Measurements from ENCODE around the gene MTMR11. TPM values are rescaled to one million over a fixed set of nuclear protein-coding genes. Genes with fewer than 3 reads are reported as not detected.

Gene MTMR11
- total RNA-seq, 1 experiment from 2014 or later, result not detected

GRCh38 chr1:149925345-149925744 lies 11.3 kb downstream of the MTMR11 start:
- H3K9ac ChIP-seq (ENCODE audit: low read length), result no peak overlapping the region

GRCh38 chr1:149923626-149924025 lies 13.1 kb downstream of the MTMR11 start:
- Histone ChIP-seq H3K9ac (ENCODE audit: low read length) (no peak overlapping the region), H3K9me2 (replicated peaks; ENCODE audit: insufficient read depth, low read length) (no peaks in the 10 kb centered on the region), H3K4me1 (ENCODE audit: low read length) (peaks cover 16% of the 10 kb centered on the region), H3K79me2 (ENCODE audit: low read length) (peaks cover 17% of the 10 kb centered on the region), H2AFZ (ENCODE audit: low read length) (no peak overlapping the region), H3K4me2 (ENCODE audit: low read depth, low read length, poor library complexity, severe bottlenecking) (no peak overlapping the region), H3K4me3 (ENCODE audit: low read length) (no peak overlapping the region), H4K20me1 (ENCODE audit: insufficient read depth, low read depth, low read length) (peaks cover 19% of the 10 kb centered on the region), H3K9me3 (ENCODE audit: low read length) (no peaks in the 10 kb centered on the region), H3K27ac (ENCODE audit: low read length) (no peak overlapping the region), H3K36me3 (ENCODE audit: insufficient read depth, low read length) (peaks cover 42% of the 10 kb centered on the region), H3K27me3 (ENCODE audit: low read length) (no peaks in the 10 kb centered on the region)
- DNase-seq, result no peak

More at GRCh38 chr1:149925345-149925744, 11.3 kb downstream of the MTMR11 start:
- Histone ChIP-seq H3K4me2 (ENCODE audit: low read depth, low read length, poor library complexity, severe bottlenecking) (no peak overlapping the region), H3K27me3 (ENCODE audit: low read length) (no peaks in the 10 kb centered on the region), H3K79me2 (ENCODE audit: low read length) (peaks cover 17% of the 10 kb centered on the region), H3K27ac (ENCODE audit: low read length) (no peak overlapping the region), H4K20me1 (ENCODE audit: insufficient read depth, low read depth, low read length) (peaks cover 19% of the 10 kb centered on the region), H3K4me3 (ENCODE audit: low read length) (no peak overlapping the region), H3K36me3 (ENCODE audit: insufficient read depth, low read length) (peaks cover 42% of the 10 kb centered on the region), H3K4me1 (ENCODE audit: low read length) (peaks cover 21% of the 10 kb centered on the region), H3K9me2 (replicated peaks; ENCODE audit: insufficient read depth, low read length) (no peaks in the 10 kb centered on the region), H3K9me3 (ENCODE audit: low read length) (no peaks in the 10 kb centered on the region), H2AFZ (ENCODE audit: low read length) (no peak overlapping the region)
- DNase-seq, result no peak

GRCh38 chr1:149917571-149918144 lies 19.0 kb downstream of the MTMR11 start, which contains the start of gene SV2A:
Gene SV2A (minus strand): TSS chr1:149917844. CDS start chr1:149913840, 4,004 bp downstream.
- Histone ChIP-seq H4K20me1 (ENCODE audit: insufficient read depth, low read depth, low read length) (no peaks in the 10 kb centered on the region), H3K9me3 (ENCODE audit: low read length) (no peaks in the 10 kb centered on the region), H3K4me1 (ENCODE audit: low read length) (no peaks in the 10 kb centered on the region), H2AFZ (ENCODE audit: low read length) (no peak within 1 kb of the TSS), H3K27ac (ENCODE audit: low read length) (no peak within 1 kb of the TSS), H3K36me3 (ENCODE audit: insufficient read depth, low read length) (peaks cover 2% of the 10 kb centered on the region), H3K27me3 (ENCODE audit: low read length) (no peaks in the 10 kb centered on the region), H3K9me2 (replicated peaks; ENCODE audit: insufficient read depth, low read length) (no peaks in the 10 kb centered on the region), H3K4me2 (ENCODE audit: low read depth, low read length, poor library complexity, severe bottlenecking) (no peak within 1 kb of the TSS), H3K4me3 (ENCODE audit: low read length) (no peak within 1 kb of the TSS), H3K79me2 (ENCODE audit: low read length) (no peaks in the 10 kb centered on the region), H3K9ac (ENCODE audit: low read length) (no peak within 1 kb of the TSS)
- no peak for DNase-seq

- no peak for DNase-seq
- Histone ChIP-seq H4K20me1 (ENCODE audit: insufficient read depth, low read depth, low read length) (no peaks in the 10 kb centered on the region), H2AFZ (ENCODE audit: low read length) (no peak overlapping the region), H3K9me3 (ENCODE audit: low read length) (no peaks in the 10 kb centered on the region), H3K9me2 (replicated peaks; ENCODE audit: insufficient read depth, low read length) (no peaks in the 10 kb centered on the region), H3K4me1 (ENCODE audit: low read length) (no peaks in the 10 kb centered on the region), H3K9ac (ENCODE audit: low read length) (no peak overlapping the region), H3K4me3 (ENCODE audit: low read length) (no peak overlapping the region), H3K27me3 (ENCODE audit: low read length) (no peaks in the 10 kb centered on the region), H3K4me2 (ENCODE audit: low read depth, low read length, poor library complexity, severe bottlenecking) (no peak overlapping the region), H3K27ac (ENCODE audit: low read length) (no peak overlapping the region), H3K36me3 (ENCODE audit: insufficient read depth, low read length) (no peaks in the 10 kb centered on the region), H3K79me2 (ENCODE audit: low read length) (no peaks in the 10 kb centered on the region)
These were observed 19.8 kb downstream of the MTMR11 start for GRCh38 chr1:149916898-149917252.

- Histone ChIP-seq H3K9me2 (replicated peaks; ENCODE audit: insufficient read depth, low read length) (no peaks in the 10 kb centered on the region), H4K20me1 (ENCODE audit: insufficient read depth, low read depth, low read length) (no peaks in the 10 kb centered on the region), H3K27ac (ENCODE audit: low read length) (no peak overlapping the region), H3K9ac (ENCODE audit: low read length) (no peak overlapping the region), H3K9me3 (ENCODE audit: low read length) (no peaks in the 10 kb centered on the region), H3K4me3 (ENCODE audit: low read length) (no peak overlapping the region), H2AFZ (ENCODE audit: low read length) (no peak overlapping the region), H3K4me2 (ENCODE audit: low read depth, low read length, poor library complexity, severe bottlenecking) (no peak overlapping the region), H3K79me2 (ENCODE audit: low read length) (no peaks in the 10 kb centered on the region), H3K36me3 (ENCODE audit: insufficient read depth, low read length) (no peaks in the 10 kb centered on the region), H3K4me1 (ENCODE audit: low read length) (no peaks in the 10 kb centered on the region), H3K27me3 (ENCODE audit: low read length) (no peaks in the 10 kb centered on the region)
- DNase-seq, result no peak
These were observed 20.3 kb downstream of the MTMR11 start for GRCh38 chr1:149916193-149916897.

- H3K36me3 ChIP-seq (ENCODE audit: insufficient read depth, low read length), result no peaks in the 10 kb centered on the region
- no peak for DNase-seq
- no peaks in the 10 kb centered on the region for H3K9me3 ChIP-seq (ENCODE audit: low read length)
- no peaks in the 10 kb centered on the region for H4K20me1 ChIP-seq (ENCODE audit: insufficient read depth, low read depth, low read length)
- H3K27ac ChIP-seq (ENCODE audit: low read length), result no peak overlapping the region
- H2AFZ ChIP-seq (ENCODE audit: low read length), result no peak overlapping the region
- H3K4me2 ChIP-seq (ENCODE audit: low read depth, low read length, poor library complexity, severe bottlenecking), result no peak overlapping the region
- no peaks in the 10 kb centered on the region for H3K79me2 ChIP-seq (ENCODE audit: low read length)
- H3K4me1 ChIP-seq (ENCODE audit: low read length), result no peaks in the 10 kb centered on the region
- H3K27me3 ChIP-seq (ENCODE audit: low read length), result no peaks in the 10 kb centered on the region
- H3K9me2 ChIP-seq (replicated peaks; ENCODE audit: insufficient read depth, low read length), result no peaks in the 10 kb centered on the region
- H3K9ac ChIP-seq (ENCODE audit: low read length), result no peak overlapping the region
- no peak overlapping the region for H3K4me3 ChIP-seq (ENCODE audit: low read length)
These were observed 21.1 kb downstream of the MTMR11 start for GRCh38 chr1:149915429-149916192.

- no peaks in the 10 kb centered on the region for H4K20me1 ChIP-seq (ENCODE audit: insufficient read depth, low read depth, low read length)
- no peaks in the 10 kb centered on the region for H3K9me3 ChIP-seq (ENCODE audit: low read length)
- no peaks in the 10 kb centered on the region for H3K27me3 ChIP-seq (ENCODE audit: low read length)
- H3K27ac ChIP-seq (ENCODE audit: low read length), result no peak overlapping the region
- no peak overlapping the region for H3K9ac ChIP-seq (ENCODE audit: low read length)
- no peak overlapping the region for H3K4me2 ChIP-seq (ENCODE audit: low read depth, low read length, poor library complexity, severe bottlenecking)
- no peak overlapping the region for H3K4me3 ChIP-seq (ENCODE audit: low read length)
- no peaks in the 10 kb centered on the region for H3K79me2 ChIP-seq (ENCODE audit: low read length)
- H3K36me3 ChIP-seq (ENCODE audit: insufficient read depth, low read length), result no peaks in the 10 kb centered on the region
- no peak overlapping the region for H2AFZ ChIP-seq (ENCODE audit: low read length)
- H3K4me1 ChIP-seq (ENCODE audit: low read length), result no peaks in the 10 kb centered on the region
- no peak for DNase-seq
- no peaks in the 10 kb centered on the region for H3K9me2 ChIP-seq (replicated peaks; ENCODE audit: insufficient read depth, low read length)
These were observed 22.1 kb downstream of the MTMR11 start for GRCh38 chr1:149914545-149914944.

GRCh38 chr1:149906570-149907075 lies 30.1 kb downstream of the MTMR11 start:
- Histone ChIP-seq H3K4me1 (ENCODE audit: low read length) (no peaks in the 10 kb centered on the region), H3K9me3 (ENCODE audit: low read length) (no peaks in the 10 kb centered on the region), H2AFZ (ENCODE audit: low read length) (no peak overlapping the region), H3K4me2 (ENCODE audit: low read depth, low read length, poor library complexity, severe bottlenecking) (no peak overlapping the region), H3K27ac (ENCODE audit: low read length) (no peak overlapping the region), H3K79me2 (ENCODE audit: low read length) (no peaks in the 10 kb centered on the region), H3K27me3 (ENCODE audit: low read length) (no peaks in the 10 kb centered on the region), H3K9ac (ENCODE audit: low read length) (no peak overlapping the region), H3K4me3 (ENCODE audit: low read length) (no peak overlapping the region), H4K20me1 (ENCODE audit: insufficient read depth, low read depth, low read length) (no peaks in the 10 kb centered on the region), H3K9me2 (replicated peaks; ENCODE audit: insufficient read depth, low read length) (no peaks in the 10 kb centered on the region), H3K36me3 (ENCODE audit: insufficient read depth, low read length) (no peaks in the 10 kb centered on the region)
- DNase-seq, result no peak
